H9 (cell line): ENCODE data around the gene PAK5. TPM values are rescaled to one million over a fixed set of nuclear protein-coding genes. Genes with fewer than 3 reads are reported as not detected.

Experiments
- DNase-seq: peaks from one replicate; pipeline ENCODE4 v3.0.0-alpha.2; 2017
- H2AFZ ChIP-seq: one replicate; pipeline ENCODE4 v1.6.1; 2013; ENCODE audit warnings: mild to moderate bottlenecking, low read length, control low read depth, moderate library complexity
- H2AK5ac ChIP-seq: 2 replicates; pipeline ENCODE4 v1.6.1; 2013; ENCODE audit warnings: low read length, control low read depth, mixed read lengths; ENCODE audit not compliant: insufficient read length
- H2BK120ac ChIP-seq: one replicate; pipeline ENCODE4 v1.6.1; 2013; ENCODE audit warnings: low read depth, mild to moderate bottlenecking, low read length, control low read depth, inconsistent platforms; ENCODE audit not compliant: poor library complexity, severe bottlenecking
- H2BK12ac ChIP-seq: 2 replicates; pipeline ENCODE4 v1.6.1; 2013; ENCODE audit warnings: low read length, control low read depth, mixed read lengths, low read depth; ENCODE audit not compliant: insufficient read length
- H2BK15ac ChIP-seq: 2 replicates; pipeline ENCODE4 v1.6.1; 2013; ENCODE audit warnings: low read depth, low read length, control low read depth
- H2BK20ac ChIP-seq: one replicate; pipeline ENCODE4 v1.6.1; 2013; ENCODE audit warnings: low read depth, mild to moderate bottlenecking, low read length, control low read depth, inconsistent platforms; ENCODE audit not compliant: poor library complexity, severe bottlenecking
- H2BK5ac ChIP-seq: 2 replicates; pipeline ENCODE4 v1.6.1; 2013; ENCODE audit warnings: low read length, control low read depth, mixed read lengths; ENCODE audit not compliant: insufficient read length
- H3K14ac ChIP-seq: 2 replicates; pipeline ENCODE4 v1.6.1; 2013; ENCODE audit warnings: low read length, control low read depth; ENCODE audit not compliant: insufficient read depth
- H3K18ac ChIP-seq: 2 replicates; pipeline ENCODE4 v1.6.1; 2013; ENCODE audit warnings: low read depth, mild to moderate bottlenecking, mixed read lengths, low read length, control low read depth; ENCODE audit not compliant: insufficient read length
- H3K23ac ChIP-seq: 2 replicates; pipeline ENCODE4 v1.6.1; 2013; ENCODE audit warnings: low read length, control low read depth, mixed read lengths, low read depth; ENCODE audit not compliant: insufficient read length
- H3K23me2 ChIP-seq: 2 replicates; pipeline ENCODE4 v1.6.1; 2013; ENCODE audit warnings: low read depth, mild to moderate bottlenecking, mixed read lengths, low read length, control low read depth; ENCODE audit not compliant: insufficient read length, poor library complexity, severe bottlenecking
- H3K27ac ChIP-seq: 2 replicates; pipeline ENCODE4 v1.5.1; 2013; ENCODE audit warnings: low read length, control low read depth, mixed read lengths, low read depth; ENCODE audit not compliant: insufficient read length
- H3K27me3 ChIP-seq: 2 replicates; pipeline ENCODE4 v1.6.1; 2013; ENCODE audit warnings: low read length, control low read depth, inconsistent platforms; ENCODE audit not compliant: insufficient read depth
- H3K4ac ChIP-seq: 2 replicates; pipeline ENCODE4 v1.6.1; 2013; ENCODE audit warnings: low read depth, mild to moderate bottlenecking, control low read depth, inconsistent platforms, low read length, moderate library complexity
- H3K4me1 ChIP-seq: 2 replicates; pipeline ENCODE4 v1.6.1; 2013; ENCODE audit warnings: low read length, control low read depth, inconsistent platforms; ENCODE audit not compliant: insufficient read depth
- H3K4me2 ChIP-seq: 2 replicates; pipeline ENCODE4 v1.6.1; 2013; ENCODE audit warnings: low read length, control low read depth, mixed read lengths; ENCODE audit not compliant: insufficient read length, insufficient read depth
- H3K56ac ChIP-seq: 2 replicates; pipeline ENCODE4 v1.6.1; 2013; ENCODE audit warnings: low read depth, mild to moderate bottlenecking, mixed read lengths, low read length, control low read depth; ENCODE audit not compliant: insufficient read length
- H3K79me1 ChIP-seq: 2 replicates; pipeline ENCODE4 v1.6.1; 2013; ENCODE audit warnings: low read depth, mild to moderate bottlenecking, moderate library complexity, low read length, control low read depth, inconsistent platforms; ENCODE audit not compliant: insufficient read depth, poor library complexity, severe bottlenecking
- H3K79me2 ChIP-seq: 2 replicates; pipeline ENCODE4 v1.6.1; 2013; ENCODE audit warnings: low read length, control low read depth, inconsistent platforms; ENCODE audit not compliant: insufficient read depth
- H3K9ac ChIP-seq: 2 replicates; pipeline ENCODE4 v1.6.1; 2013; ENCODE audit warnings: low read length, control low read depth, mixed read lengths; ENCODE audit not compliant: insufficient read length; ENCODE audit errors: extremely low read depth
- H3K9me3 ChIP-seq: one replicate; pipeline ENCODE4 v1.6.1; 2013; ENCODE audit warnings: low read depth, low read length, inconsistent platforms; ENCODE audit not compliant: control insufficient read depth
- H3T11ph ChIP-seq: one replicate; pipeline ENCODE4 v1.6.1; 2013; ENCODE audit warnings: mild to moderate bottlenecking, low read length, control low read depth, inconsistent platforms
- H4K20me1 ChIP-seq: one replicate; pipeline ENCODE4 v1.6.1; 2013; ENCODE audit not compliant: control insufficient read depth, insufficient read length, insufficient read depth
- H4K5ac ChIP-seq: 2 replicates; pipeline ENCODE4 v1.6.1; 2013; ENCODE audit warnings: low read depth, mild to moderate bottlenecking, mixed read lengths, low read length, control low read depth; ENCODE audit not compliant: insufficient read length
- H4K8ac ChIP-seq: replicated peaks from 2 replicates; pipeline ENCODE4 v1.6.1; 2013; ENCODE audit warnings: low read length, control low read depth, mixed read lengths, low read depth; ENCODE audit not compliant: insufficient read length
- H4K91ac ChIP-seq: 2 replicates; pipeline ENCODE4 v1.6.1; 2013; ENCODE audit warnings: low read depth, mild to moderate bottlenecking, moderate library complexity, mixed read lengths, low read length, control low read depth; ENCODE audit not compliant: insufficient read length
- H3K27ac Mint-ChIP-seq, 3 experiments: 2 replicates in 2 of 3; 3 replicates in 1 of 3; pipeline ENCODE4 v1.8.0; 2020 to 2021; ENCODE audit warnings: mixed read lengths in 3 of 3, mild to moderate bottlenecking in 1 of 3, moderate library complexity in 1 of 3
- H3K27me3 Mint-ChIP-seq: 2 replicates; pipeline ENCODE4 v1.8.0; 2021; ENCODE audit warnings: low read depth, mild to moderate bottlenecking, moderate library complexity, mixed read lengths
- H3K36me3 Mint-ChIP-seq, 3 experiments: 2 replicates in 2 of 3; 3 replicates in 1 of 3; pipeline ENCODE4 v1.8.0; 2020 to 2021; ENCODE audit warnings: low read depth in 3 of 3, mixed read lengths in 3 of 3; ENCODE audit not compliant: insufficient read depth in 1 of 3
- H3K4me1 Mint-ChIP-seq, 2 experiments: 2 replicates each; pipeline ENCODE4 v1.8.0; 2020; ENCODE audit warnings: mixed read lengths in 2 of 2
- H3K4me3 Mint-ChIP-seq, 2 experiments: 2 replicates in 1 of 2; 3 replicates in 1 of 2; pipeline ENCODE4 v1.8.0; 2020 to 2021; ENCODE audit warnings: mild to moderate bottlenecking in 2 of 2, mixed read lengths in 2 of 2, moderate library complexity in 1 of 2
- H3K9me3 Mint-ChIP-seq, 2 experiments: 2 replicates in 1 of 2; 3 replicates in 1 of 2; pipeline ENCODE4 v1.8.0; 2020; ENCODE audit warnings: mild to moderate bottlenecking in 2 of 2, mixed read lengths in 2 of 2, moderate library complexity in 1 of 2
- CTCF ChIP-seq: fragments of 200-600 bp; sonication (generic); conservative IDR thresholded peaks from 3 replicates; pipeline ENCODE4 v1.8.0; 2021; ENCODE audit warnings: antibody characterized with exemption, mild to moderate bottlenecking
- WGBS: extraction: QIAGEN DNeasy Blood & Tissue Kit; methylation state at CpG from one replicate; pipeline ENCODE4 v1.1.7; 2013; ENCODE audit warnings: missing lambda C conversion rate, low lambda C conversion rate, mixed read lengths; ENCODE audit not compliant: insufficient read length; ENCODE audit errors: extremely low coverage; 5-methylcytosine and 5-hydroxymethylcytosine counted together
- total RNA-seq: library from RNA; stranded (reverse); gene quantifications from 2 replicates; pipeline ENCODE4 v1.2.1, GENCODE V29; 2021

The PAK5 gene
- total RNA-seq, 1 experiment from 2014 or later: 0.20 TPM

- DNase-seq: no peak
- Histone ChIP-seq H3K23me2 (no peaks in the 10 kb centered on the region), H3K79me1 (no peaks in the 10 kb centered on the region), H3K23ac (no peak overlapping the region), H4K20me1 (no peaks in the 10 kb centered on the region), H4K5ac (no peak overlapping the region), H4K91ac (no peak overlapping the region), H2BK20ac (no peak overlapping the region), H2AFZ (no peak overlapping the region), H3K18ac (no peak overlapping the region), H3K27ac (no peak overlapping the region), H3K9me3 (no peaks in the 10 kb centered on the region), H2BK12ac (no peak overlapping the region), H2AK5ac (no peak overlapping the region), H3K56ac (no peak overlapping the region), H3K79me2 (no peaks in the 10 kb centered on the region), H3T11ph (no peak overlapping the region), H3K14ac (no peak overlapping the region), H2BK15ac (no peak overlapping the region), H3K4ac (no peak overlapping the region), H2BK120ac (no peak overlapping the region), H4K8ac (no peak overlapping the region), H3K4me1 (no peaks in the 10 kb centered on the region), H3K4me2 (no peak overlapping the region), H2BK5ac (no peak overlapping the region), H3K9ac (no peak overlapping the region), H3K27me3 (no peaks in the 10 kb centered on the region; the same call in 1 of the 2 replicates)
- no CpG with 5 or more reads among the region's 4 CpGs for WGBS
- H3K9me3 Mint-ChIP-seq: no peaks in the 10 kb centered on the region
- H3K27me3 Mint-ChIP-seq: peaks cover 12% of the 10 kb centered on the region
- no peak overlapping the region for H3K27ac Mint-ChIP-seq
- H3K36me3 Mint-ChIP-seq: no peaks in the 10 kb centered on the region
- no peak for TF ChIP-seq CTCF
- no peaks in the 10 kb centered on the region for H3K4me1 Mint-ChIP-seq
- no peak overlapping the region for H3K4me3 Mint-ChIP-seq
Observed at GRCh38 chr20:9498322-9498721, 340.6 kb downstream of the PAK5 start.
